ENCODE measurements around the gene NKX6-2.
"Not testable (repeated sequence)": the region's sequence is repeated elsewhere in the genome, so short reads cannot be mapped to it uniquely, and the experiment has no call there.

The NKX6-2 gene

DNA sequence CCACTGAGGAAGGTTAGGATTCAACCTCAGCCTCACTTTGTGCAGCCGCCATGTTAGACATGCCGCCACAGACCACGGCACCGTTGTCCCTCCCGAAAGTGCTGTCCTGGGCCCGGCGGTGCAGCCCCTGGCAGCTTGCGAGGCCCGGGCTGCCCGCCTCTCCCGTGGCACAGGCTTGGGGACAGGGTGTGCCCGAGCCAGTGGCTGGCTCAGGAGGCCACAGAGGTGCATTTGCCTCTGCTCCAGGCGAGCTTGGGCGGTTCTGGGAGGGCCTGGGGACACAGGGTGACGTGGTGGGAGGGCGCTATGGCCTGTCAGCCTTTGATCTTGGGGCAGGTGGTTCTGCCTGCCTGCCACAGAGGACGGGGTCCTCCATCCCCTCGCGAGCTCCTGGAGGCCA is 41.1 kb downstream of the NKX6-2 start:
- Histone ChIP-seq H3K4me3 (IDR thresholded peaks at IDR 0.05; ENCODE audit: insufficient read depth, low read depth, low read length) (no peak overlapping the region), H3K4me1 (ENCODE audit: low read depth, poor library complexity, severe bottlenecking) (no peaks in the 10 kb centered on the region), H3K4me2 (no peak overlapping the region), H4K20me1 (ENCODE audit: insufficient read depth) (no peaks in the 10 kb centered on the region), H3K79me2 (ENCODE audit: insufficient read depth, low read depth) (no peaks in the 10 kb centered on the region), H3K27me3 (ENCODE audit: insufficient read depth, low read depth) (no peaks in the 10 kb centered on the region), H3K9ac (no peak overlapping the region), H3K36me3 (ENCODE audit: insufficient read depth) (no peaks in the 10 kb centered on the region), H3K27ac (no peak overlapping the region), H2AFZ (ENCODE audit: low read depth) (no peak overlapping the region)
- TF ChIP-seq, protein P1, sequence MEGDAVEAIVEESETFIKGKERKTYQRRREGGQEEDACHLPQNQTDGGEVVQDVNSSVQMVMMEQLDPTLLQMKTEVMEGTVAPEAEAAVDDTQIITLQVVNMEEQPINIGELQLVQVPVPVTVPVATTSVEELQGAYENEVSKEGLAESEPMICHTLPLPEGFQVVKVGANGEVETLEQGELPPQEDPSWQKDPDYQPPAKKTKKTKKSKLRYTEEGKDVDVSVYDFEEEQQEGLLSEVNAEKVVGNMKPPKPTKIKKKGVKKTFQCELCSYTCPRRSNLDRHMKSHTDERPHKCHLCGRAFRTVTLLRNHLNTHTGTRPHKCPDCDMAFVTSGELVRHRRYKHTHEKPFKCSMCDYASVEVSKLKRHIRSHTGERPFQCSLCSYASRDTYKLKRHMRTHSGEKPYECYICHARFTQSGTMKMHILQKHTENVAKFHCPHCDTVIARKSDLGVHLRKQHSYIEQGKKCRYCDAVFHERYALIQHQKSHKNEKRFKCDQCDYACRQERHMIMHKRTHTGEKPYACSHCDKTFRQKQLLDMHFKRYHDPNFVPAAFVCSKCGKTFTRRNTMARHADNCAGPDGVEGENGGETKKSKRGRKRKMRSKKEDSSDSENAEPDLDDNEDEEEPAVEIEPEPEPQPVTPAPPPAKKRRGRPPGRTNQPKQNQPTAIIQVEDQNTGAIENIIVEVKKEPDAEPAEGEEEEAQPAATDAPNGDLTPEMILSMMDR (conservative IDR thresholded peaks at IDR 0.05; ENCODE audit: low read depth, low read length) = no peak

DNA sequence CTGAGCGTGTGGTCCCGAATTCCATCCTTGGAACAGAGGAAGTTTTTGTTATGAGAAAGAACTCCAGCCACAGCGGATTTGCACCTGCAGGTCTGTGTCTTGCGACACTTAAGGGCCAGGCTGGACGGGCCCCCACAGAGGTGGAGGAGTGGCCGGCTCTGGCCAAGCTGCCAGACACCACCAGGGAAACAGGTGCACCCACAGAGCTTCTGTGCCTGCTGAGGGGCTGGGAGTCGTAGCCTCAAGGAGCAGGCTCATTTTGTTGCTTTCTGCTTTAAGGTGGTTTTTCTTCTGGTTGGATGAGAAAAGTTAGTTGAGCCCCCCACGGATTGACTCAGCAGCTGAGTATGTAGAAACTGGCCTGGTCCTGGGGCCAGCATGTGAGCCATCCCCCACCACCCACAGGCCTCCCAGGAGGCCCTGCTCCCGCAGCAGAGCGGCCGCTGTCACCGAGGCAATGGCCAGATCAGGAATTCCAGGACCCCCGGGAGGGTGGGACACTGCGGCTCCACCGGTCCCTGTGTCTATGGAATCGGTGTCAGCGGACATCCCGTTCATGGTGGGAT is 41.9 kb downstream of the NKX6-2 start:
- Histone ChIP-seq H3K4me3 (IDR thresholded peaks at IDR 0.05; ENCODE audit: insufficient read depth, low read depth, low read length) (no peak overlapping the region), H2AFZ (ENCODE audit: low read depth) (no peak overlapping the region), H3K27ac (no peak overlapping the region), H3K27me3 (ENCODE audit: insufficient read depth, low read depth) (no peaks in the 10 kb centered on the region), H3K79me2 (ENCODE audit: insufficient read depth, low read depth) (no peaks in the 10 kb centered on the region), H3K4me2 (no peak overlapping the region), H3K9ac (no peak overlapping the region), H4K20me1 (ENCODE audit: insufficient read depth) (no peaks in the 10 kb centered on the region), H3K36me3 (ENCODE audit: insufficient read depth) (no peaks in the 10 kb centered on the region), H3K4me1 (ENCODE audit: low read depth, poor library complexity, severe bottlenecking) (no peaks in the 10 kb centered on the region)
- TF ChIP-seq, protein P1 (conservative IDR thresholded peaks at IDR 0.05; ENCODE audit: low read depth, low read length) = no peak

DNA sequence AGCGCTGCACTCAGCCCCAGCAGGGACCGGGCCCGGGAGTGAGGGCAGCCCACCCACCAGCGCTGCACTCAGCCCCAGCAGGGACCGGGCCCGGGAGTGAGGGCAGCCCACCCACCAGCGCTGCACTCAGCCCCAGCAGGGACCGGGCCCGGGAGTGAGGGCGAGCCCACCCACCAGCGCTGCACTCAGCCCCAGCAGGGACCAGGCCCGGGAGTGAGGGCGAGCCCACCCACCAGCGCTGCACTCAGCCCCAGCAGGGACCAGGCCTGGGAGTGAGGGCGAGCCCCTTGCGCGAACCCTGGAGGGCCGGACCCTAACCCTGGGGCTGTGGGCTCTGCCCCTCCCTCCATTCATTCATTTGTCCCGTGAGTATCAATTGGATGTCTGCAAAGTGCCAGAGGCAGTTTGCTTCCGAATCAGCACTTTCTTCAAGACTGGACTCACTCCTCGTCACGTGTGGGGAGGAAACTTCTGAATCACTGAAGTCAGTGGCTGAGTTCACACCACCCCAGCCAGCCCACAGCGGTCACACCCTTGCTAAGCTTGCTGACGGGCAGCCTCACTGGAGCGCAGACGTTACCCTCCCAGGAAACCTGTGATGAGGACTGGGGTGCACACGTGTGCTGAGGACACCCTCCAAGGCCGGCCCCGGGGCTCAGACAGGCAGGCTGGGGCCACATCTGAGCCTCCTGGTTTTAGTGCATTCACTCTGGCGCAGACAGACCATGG is 42.6 kb downstream of the NKX6-2 start:
- H2AFZ ChIP-seq (ENCODE audit: low read depth); H3K36me3 ChIP-seq (ENCODE audit: insufficient read depth); H3K4me3 ChIP-seq (IDR thresholded peaks at IDR 0.05; ENCODE audit: insufficient read depth, low read depth, low read length); H3K79me2 ChIP-seq (ENCODE audit: insufficient read depth, low read depth); H4K20me1 ChIP-seq (ENCODE audit: insufficient read depth); H3K9ac ChIP-seq; H3K27me3 ChIP-seq (ENCODE audit: insufficient read depth, low read depth); H3K27ac ChIP-seq; H3K4me2 ChIP-seq; H3K4me1 ChIP-seq (ENCODE audit: low read depth, poor library complexity, severe bottlenecking): not testable (repeated sequence)

DNA sequence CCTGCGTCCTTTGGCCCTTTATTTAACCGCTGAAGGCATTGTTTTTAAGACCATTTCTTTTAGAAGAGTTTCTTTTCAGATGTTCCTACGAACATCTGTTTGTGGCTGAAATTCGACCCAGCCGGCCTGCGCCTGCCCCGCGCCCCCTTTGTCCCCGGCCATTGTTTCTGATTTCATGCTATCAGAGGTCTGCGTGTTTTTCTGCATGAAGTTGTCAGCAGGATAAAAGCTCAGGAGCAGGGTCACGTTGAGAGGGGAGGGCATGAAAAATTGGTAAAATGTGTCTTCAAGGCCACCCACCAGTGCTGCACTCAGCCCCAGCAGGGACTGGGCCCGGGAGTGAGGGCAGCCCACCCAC is 43.1 kb downstream of the NKX6-2 start:
- no peaks in the 10 kb centered on the region for H4K20me1 ChIP-seq (ENCODE audit: insufficient read depth)
- no peak overlapping the region for H3K4me3 ChIP-seq (IDR thresholded peaks at IDR 0.05; ENCODE audit: insufficient read depth, low read depth, low read length)
- no peaks in the 10 kb centered on the region for H3K36me3 ChIP-seq (ENCODE audit: insufficient read depth)
- no peak overlapping the region for H3K9ac ChIP-seq
- no peak overlapping the region for H2AFZ ChIP-seq (ENCODE audit: low read depth)
- no peaks in the 10 kb centered on the region for H3K79me2 ChIP-seq (ENCODE audit: insufficient read depth, low read depth)
- H3K4me1 ChIP-seq (ENCODE audit: low read depth, poor library complexity, severe bottlenecking) = no peaks in the 10 kb centered on the region
- H3K27me3 ChIP-seq (ENCODE audit: insufficient read depth, low read depth) = no peaks in the 10 kb centered on the region
- H3K27ac ChIP-seq = no peak overlapping the region
- TF ChIP-seq, protein P1 (conservative IDR thresholded peaks at IDR 0.05; ENCODE audit: low read depth, low read length) = no peak
- no peak overlapping the region for H3K4me2 ChIP-seq

DNA sequence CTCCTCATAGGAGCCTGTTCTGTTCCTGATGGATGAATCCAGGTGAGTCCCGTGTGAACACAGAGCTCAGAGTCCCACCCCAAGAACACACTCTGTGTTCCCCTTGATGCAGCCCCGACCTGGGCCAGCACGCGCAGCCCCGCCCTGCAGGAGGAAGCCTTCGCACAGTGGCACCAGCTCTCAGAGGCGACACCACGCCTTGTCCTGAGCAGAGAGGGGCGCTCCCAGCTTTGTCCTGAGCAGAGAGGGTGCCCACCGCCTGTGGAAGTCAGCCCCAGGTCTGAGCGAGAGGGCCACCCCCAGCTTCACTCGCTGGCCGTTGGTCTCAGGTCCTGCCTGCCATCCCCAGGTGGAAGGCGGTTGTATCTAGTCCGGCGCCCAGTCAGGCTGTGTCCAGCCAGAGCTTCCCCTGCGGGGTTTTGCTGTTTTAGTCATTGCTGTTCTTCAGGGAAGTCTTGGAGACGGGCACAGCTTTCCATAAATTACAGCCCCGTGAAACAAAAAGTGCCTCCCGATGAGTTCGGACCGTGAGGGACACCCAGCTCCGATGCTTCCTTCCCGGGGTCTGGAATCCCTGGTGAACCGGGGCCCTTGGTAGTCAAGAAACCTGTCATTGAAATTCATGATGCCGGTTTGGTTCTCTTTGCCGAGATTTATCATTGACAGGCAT is 43.6 kb downstream of the NKX6-2 start:
- Histone ChIP-seq H3K4me2 (no peak overlapping the region), H3K27ac (no peak overlapping the region), H3K9ac (no peak overlapping the region), H3K36me3 (ENCODE audit: insufficient read depth) (no peaks in the 10 kb centered on the region), H3K79me2 (ENCODE audit: insufficient read depth, low read depth) (no peaks in the 10 kb centered on the region), H4K20me1 (ENCODE audit: insufficient read depth) (no peaks in the 10 kb centered on the region), H3K27me3 (ENCODE audit: insufficient read depth, low read depth) (no peaks in the 10 kb centered on the region), H2AFZ (ENCODE audit: low read depth) (no peak overlapping the region), H3K4me3 (IDR thresholded peaks at IDR 0.05; ENCODE audit: insufficient read depth, low read depth, low read length) (no peak overlapping the region), H3K4me1 (ENCODE audit: low read depth, poor library complexity, severe bottlenecking) (no peaks in the 10 kb centered on the region)
- TF ChIP-seq, protein P1 (conservative IDR thresholded peaks at IDR 0.05; ENCODE audit: low read depth, low read length) = no peak
